Measurements from ENCODE around the gene KIZ.
"Not testable (repeated sequence)": the region's sequence is repeated elsewhere in the genome, so short reads cannot be mapped to it uniquely, and the experiment has no call there.

Gene KIZ

DNA sequence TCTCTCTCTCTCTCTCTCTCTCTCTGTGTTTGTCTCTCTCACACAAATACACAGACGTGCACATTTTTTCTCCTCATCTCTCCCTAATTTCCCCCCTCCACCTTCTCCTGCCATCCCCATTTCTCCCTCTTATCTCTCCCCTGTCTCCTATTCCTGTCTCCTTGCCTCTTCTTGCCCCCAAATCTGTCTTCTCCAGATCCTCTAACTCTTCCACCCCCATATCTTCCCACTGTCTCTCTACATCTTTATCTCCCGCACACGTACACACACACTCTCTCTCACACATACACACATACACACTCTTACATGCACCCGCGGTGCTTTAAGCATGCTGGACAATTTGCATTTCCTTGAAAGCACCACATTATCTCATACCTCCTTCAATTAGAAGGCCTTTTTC is 15.9 kb downstream of the KIZ start:
- DNase-seq, result no peak

DNA sequence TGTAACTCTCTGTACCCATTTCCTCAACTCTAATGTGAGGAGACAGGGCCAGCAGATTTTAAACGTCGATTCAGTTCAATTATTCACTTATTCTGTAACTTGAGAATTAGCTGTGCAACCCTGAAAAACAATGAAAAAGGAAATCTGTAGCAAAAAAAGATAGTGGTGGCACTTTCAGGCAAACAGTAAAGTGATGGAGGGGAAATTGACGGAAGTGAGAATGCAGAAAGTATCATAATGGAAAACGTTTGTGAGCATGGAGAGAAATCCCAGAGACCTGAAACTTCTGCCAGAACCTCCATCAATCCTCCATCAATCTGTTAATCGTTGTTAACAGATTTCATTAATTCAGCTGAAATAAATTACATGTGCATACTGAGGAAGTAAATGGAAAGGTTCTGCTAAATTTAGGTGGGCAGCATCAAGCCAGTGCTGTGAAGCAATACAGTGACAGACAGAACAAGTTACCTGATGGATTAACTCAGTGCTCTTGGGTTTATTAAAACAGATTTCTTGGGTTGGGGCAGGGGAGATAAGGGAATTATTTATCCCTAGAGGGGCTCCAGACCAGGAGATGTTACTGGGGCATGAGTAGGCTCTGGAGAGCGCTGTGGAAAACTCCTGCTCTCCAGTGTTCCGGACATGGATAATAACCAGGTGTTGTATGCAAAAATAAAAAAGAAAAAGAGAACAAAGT is 17.5 kb downstream of the KIZ start:
- no peak for DNase-seq

DNA sequence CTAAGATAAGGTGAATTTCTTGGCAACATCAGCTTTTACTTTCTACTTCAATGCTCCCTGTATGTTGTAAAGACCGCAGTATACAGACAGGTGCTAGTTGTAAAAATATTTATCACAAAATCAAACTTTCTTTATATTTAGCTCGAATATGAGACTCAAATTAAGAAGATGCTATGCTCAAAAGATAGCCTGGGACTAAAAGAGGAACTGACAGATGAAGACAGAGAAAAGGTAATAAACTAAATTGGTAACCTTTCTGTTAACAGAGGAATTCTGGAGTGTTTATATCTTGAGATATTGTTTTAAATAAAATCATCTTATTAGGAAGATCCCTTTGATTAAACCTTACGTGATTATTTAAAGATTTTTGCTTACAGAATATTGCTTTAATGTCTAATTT is 19.5 kb downstream of the KIZ start:
- DNase-seq, result no peak

DNA sequence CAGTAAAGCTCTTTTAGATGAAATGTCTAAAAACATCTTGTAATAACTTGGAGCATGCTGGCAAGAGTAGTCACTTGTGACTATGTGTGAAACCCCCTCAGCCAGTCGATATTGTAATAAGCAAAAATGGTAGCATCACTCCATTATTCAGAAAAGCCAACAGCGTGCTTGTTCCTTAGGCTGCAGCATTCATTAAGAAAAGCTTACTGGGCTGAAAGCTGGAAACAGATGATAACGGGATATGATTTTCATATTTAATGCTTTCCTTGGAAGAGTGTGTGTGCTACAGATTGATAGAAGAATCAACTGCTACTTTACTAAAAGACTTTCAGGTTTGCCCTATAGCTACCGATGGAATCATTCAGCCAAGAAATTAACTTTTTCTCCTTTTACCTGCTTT is 20.3 kb downstream of the KIZ start:
- no peak for DNase-seq

DNA sequence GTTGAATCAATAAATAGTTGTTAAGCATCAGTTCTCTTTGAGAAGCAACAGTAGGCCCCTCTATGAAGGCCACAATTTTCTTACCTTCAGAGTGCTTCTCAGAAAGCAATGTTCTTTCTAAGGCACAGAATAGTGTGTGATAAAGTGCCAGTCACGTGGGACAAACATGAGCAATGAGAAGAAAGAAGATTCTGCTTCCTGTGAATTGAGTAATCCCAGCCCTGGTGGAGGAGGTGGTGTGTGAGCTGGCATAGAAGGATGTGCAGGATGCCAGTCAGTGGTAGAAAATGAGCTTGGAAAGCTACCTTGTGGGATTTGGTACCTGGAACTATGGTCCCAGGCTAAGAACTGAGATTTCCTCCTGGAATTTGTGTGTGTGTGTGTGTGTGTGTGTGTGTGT is 21.7 kb downstream of the KIZ start:
- no peak for DNase-seq

DNA sequence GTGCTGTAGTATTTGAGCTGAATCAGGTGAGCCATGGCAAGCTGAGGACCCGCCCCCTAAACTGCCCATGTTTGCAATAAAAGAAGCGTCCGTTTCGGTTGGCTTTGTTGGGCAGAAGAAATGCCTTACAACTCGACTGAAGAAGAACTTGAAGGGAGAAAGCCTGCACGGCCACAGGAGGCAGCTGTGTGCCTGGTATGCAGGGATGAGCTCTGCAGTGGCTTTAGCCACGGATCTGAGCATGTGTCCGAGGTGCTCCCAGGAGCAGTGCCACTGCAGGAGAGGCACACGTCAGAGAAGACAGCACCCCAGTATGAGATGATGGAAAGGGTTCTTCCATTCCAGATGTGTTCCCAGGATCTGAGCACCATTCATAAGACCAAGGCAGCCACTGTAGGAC is 23.5 kb downstream of the KIZ start:
- DNase-seq, result no peak

DNA sequence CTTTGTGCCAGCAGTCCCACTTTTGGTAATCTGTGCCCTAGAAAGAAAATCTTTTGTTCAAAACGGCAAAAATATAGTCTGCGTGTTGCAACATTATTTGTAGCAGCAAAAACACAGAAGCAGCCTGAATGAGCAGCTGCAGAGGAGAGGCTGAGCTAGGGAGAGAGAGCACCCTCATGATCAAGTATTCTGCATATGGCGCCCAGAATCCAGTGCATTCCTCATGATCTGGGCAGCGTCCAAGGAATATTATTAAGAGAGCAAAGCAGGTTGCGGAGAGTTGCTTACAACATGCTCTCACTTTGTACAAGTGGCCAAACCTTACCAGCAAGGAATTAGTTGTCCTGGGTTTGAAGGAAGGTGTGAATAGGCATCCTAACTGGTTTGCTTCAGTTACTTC is 25.9 kb downstream of the KIZ start:
- DNase-seq, result no peak

DNA sequence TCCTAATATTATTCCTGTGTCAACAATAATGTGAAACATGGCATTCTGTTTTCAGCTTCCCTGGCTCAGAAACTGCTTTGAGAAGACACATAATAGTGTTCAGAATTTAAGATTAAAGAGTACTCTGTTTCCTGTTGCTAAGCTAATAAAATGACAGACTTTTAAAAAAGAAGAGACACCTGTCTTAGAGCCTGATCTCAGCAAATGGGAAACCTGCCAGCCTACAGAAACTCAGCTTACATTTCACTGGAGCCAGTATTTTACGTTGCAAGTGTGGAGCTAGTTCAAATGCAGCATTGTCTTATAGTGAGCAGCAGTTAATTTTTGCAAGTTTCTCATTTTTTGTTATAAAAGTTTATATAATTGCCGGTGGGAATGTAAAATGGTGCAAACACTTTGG is 28.8 kb downstream of the KIZ start:
- DNase-seq, result no peak

DNA sequence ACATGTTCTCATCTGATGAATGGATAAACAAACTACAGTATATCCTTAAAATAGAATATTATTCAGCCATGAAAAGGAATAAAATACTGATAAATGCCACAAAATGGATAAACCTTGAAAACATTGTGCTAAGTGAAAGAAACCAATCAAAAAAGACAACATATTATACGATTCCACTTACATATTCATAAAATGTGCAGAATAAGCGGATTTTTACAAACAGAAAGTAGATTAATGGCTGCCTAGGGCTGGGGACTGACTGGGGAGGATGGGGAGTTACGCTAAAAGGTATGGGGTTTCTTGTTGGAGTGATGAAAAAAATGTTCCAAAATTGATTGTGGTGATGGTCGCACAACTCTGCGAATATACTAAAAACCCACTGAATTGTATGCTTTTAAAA is 29.4 kb downstream of the KIZ start:
- DNase-seq, result no peak

DNA sequence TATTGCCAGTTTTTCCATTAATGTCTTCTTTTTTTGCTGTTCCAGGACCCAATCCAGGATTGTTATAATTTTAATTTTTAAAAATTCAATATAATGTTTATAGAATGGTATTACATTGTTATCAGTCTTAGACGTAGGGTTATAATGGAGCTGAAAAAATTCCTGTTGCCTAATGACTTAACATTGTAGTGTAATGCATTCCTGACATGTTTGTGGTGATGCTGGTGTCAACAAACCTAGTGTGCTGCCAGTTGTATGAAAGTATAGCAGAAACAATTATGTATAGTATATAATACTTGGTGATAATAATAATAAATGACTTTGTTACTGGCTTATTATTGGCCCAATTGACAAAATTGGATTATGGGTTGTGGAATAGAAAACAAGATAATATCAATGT is 30.4 kb downstream of the KIZ start:
- DNase-seq, result no peak

DNA sequence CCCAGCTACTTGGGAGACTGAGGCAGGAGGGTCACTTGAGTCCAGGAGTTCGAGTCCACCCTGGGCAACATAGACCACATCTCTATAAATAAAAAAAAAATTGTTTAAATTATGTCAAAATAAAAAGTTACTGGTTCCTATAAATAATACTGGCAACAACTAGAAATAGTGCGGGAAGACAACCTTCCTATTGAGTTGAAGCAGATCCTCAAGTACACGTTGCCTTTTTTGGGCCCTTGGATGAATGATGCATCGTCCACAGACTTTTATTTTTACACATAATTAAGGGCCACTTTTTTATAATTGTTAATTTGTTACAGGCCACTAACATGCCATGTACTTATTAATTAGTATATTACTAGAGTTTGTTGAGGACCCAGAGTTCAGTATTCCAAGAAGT is 31.1 kb downstream of the KIZ start:
- no peak for DNase-seq

DNA sequence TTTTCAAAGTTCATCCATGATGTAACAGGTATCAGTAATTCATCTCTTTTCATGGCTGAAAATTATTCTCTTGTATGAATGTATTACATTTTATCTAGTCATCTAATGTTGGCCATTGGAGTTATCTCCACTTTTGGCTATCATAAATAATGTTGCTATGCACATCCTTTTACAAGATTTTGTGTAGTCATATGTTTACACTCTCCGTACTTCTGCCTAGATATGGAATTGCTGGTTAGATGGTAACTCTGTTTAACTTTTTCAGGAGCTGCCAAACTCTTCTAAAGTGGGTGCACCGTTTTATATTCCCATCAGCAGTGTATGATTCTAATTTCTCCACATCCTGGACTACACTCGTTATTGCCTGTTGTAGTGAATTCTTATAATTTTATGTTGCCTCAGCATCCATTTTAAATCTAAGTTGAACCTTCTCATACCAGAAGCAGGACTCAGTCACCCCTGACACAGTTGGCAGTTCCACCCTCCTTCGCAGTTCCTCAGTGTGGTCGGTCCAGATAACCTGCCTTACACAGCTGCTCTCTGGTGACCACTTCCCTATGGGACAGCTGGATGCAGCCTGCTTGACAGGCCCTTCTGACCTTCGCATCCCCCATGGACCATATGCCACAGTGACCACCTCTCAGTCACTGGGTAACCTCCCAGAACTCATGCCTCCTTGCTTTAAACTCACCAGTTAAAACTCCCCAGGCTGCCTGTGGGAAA is 33.9 kb downstream of the KIZ start:
- no peak for DNase-seq

DNA sequence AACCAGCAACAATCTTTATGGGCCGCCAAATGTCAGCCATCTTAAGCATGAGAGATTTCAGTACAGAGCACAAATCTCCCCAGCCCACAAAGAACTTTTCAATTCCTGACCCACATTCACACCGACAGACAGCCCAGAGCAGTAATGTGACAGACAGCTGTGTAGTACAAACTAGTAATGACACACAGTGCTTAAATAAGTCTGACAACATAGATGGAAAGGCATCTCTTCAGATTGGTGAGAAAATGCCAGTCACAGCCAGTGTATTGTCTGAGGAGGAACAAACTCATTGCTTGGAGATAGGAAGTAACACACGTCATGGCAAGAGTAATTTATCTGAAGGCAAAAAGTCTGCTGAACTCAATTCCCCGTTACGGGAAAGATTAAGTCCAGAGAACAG is 36.0 kb downstream of the KIZ start:
- no peak for DNase-seq

DNA sequence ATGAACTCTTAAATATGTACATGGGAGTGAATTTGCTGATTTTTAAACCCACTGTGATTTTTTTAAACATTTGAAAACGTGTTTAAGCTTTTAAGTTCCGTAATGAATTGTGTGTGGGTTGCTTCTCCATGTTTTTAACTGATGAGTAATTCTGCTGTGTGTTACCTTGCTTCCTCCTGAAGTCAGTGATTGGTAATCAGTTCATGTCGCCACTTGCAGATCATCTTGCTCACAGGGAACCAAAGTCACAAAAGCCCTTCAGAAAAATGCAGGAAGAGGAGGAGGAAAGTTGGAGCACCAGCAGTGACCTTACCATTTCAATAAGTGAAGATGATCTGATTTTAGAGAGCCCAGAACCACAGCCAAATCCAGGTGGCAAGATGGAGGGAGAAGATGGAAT is 36.7 kb downstream of the KIZ start:
- DNase-seq, result no peak

DNA sequence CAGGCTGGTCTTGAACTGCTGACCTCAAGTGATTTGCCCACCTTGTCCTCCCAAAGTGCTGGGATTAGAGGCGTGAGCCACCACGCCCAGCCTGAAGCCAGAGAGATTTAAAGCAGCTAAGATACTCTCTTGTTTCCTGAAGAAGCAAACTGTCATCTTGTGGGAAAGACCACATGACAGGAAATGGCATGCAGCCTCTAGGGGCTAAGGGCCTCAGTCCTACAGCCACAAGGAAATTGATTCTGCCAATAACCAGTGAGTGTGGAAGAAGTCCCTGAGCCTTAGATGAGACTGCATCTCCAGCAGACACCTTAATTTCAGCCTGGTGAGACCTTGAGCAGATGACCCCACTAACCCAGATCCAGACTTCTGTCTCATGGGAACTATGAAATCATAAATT is 40.9 kb downstream of the KIZ start:
- DNase-seq, result no peak

DNA sequence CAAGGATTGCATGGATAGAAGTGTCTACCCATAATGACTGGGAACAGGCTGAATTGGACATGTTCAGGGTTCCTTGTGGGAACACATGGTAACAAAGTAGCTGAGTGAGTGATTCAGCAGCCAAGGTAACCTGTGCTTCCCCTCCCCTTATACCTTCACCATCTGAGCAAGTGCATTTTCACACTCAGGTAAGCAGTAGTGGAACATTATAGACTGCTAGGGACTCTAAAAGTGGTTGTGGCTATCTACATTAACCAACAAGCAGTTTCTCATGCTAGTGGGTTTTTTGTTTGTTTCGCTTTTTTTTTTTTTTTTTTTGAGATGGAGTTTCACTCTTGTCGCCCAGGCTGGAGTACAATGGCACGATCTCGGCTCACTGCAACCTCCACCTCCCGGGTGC is 41.4 kb downstream of the KIZ start:
- no peak for DNase-seq

DNA sequence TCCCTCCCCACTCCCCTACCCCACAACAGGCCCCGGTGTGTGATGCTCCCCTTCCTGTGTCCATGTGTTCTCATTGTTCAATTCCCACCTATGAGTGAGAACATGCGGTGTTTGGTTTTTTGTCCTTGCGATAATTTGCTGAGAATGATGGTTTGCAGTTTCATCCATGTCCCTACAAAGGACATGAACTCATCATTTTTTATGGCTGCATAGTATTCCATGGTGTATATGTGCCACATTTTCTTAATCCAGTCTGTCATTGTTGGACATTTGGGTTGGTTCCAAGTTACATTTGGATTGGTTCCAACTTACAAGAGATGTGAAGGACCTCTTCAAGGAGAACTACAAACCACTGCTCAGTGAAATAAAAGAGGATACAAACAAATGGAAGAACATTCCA is 42.2 kb downstream of the KIZ start:
- not testable (repeated sequence) for DNase-seq

DNA sequence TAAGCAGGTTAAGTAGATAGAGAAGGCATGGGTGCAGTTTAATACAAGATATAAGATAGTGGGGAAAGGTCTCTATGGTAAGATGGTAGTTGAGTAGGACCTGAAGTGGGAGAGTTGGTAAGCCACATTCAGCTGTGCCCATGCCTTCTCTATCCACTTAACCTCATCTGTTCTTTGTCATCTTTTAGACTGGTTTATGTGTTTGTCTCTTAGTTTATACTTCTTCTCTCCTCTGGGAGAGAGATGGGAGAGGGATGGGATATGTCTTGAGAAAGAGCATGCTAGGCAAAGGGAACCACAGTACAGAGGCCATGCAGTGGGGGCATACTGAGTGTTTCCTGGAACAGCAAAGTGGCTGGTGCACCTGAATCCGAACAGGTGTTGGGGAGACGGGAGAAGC is 46.7 kb downstream of the KIZ start:
- DNase-seq, result no peak

DNA sequence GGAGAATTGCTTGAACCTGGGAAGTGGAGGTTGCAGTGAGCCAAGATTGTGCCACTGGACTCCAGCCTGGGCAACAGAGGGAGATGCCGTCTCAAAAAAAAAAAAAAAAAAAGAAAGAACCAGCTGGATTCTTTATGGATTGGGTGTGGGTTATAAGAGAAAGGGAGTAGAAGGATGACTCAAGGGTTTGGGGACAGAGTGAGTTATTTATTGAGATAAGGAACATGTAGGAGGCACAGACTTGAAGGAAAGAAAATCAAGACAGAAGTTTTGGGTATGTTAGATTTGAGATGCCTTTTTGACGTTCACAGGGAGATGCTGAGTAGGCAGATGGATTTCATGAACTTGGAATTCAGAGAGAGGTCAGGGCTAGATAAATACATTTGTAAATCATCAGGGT is 47.6 kb downstream of the KIZ start:
- no peak for DNase-seq

DNA sequence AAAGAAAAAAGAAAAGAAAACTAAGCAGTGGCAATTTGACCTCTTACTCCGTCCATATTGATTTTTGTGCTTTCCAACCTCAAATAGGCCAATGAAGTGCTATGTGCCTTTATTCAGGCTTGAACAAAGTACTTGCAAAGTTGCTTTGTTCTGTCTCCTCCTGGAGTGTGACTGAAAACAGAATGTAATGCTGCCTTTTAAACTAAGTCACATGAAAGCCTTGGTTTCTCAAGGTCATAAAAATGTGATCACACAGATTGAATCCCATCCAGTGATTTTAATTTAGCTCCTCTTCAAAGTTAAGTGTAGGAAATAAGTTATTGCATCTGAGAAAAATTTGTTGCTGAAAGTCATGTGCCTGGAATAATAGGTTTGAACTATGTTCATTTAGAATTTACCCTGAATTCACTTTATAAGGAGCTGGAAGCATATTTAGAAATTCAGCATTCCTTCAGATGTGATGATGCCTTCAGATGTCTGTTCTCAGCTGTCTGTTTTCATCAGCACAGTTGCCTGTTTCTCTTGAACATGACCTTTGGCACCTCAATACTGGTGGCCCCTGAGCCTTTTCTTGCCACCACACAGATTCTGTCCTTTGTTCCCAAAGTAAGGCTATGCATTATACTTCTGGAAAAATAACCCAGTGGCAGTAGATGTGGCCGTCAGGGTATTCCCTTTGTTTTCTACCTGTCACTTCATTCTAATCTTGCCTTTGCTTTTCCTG is 48.8 kb downstream of the KIZ start:
- DNase-seq, result no peak

DNA sequence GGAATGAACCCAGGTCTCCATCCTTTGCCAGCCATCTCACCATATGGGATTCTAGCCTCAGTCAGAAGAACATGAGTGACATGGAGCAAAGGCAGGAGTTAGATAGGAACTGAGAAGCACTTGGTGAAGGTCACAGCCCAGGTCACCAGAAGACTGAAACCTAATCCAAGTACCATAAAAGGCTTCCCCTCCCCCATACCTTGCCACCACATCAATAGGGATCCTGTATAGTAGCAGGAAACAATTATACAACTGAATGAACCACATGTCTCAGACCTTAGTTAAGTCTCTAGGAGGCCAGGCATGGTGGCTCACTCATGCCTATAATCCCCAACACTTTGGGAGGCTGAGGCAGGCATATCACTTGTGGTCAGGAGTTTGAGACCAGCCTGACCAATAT is 49.6 kb downstream of the KIZ start:
- DNase-seq, result no peak

DNA sequence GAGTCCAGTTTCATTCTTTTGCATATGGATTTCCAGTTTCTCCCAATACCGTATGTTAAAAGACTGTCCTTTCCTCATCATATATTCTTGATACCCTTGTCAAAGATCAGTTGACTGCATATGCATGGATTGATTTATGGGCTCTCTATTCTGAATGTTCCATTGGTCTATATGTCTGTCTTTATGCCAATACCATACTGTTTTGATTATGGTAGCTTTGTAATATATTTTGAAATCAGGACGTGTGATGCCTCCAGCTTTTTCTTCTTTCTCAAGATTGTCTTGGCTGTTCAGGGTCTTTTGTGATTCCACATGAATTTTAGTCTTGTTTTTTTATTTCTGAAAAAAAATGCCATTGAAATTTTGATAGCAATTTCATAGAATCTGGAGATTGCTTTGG is 51.9 kb downstream of the KIZ start:
- DNase-seq, result no peak

DNA sequence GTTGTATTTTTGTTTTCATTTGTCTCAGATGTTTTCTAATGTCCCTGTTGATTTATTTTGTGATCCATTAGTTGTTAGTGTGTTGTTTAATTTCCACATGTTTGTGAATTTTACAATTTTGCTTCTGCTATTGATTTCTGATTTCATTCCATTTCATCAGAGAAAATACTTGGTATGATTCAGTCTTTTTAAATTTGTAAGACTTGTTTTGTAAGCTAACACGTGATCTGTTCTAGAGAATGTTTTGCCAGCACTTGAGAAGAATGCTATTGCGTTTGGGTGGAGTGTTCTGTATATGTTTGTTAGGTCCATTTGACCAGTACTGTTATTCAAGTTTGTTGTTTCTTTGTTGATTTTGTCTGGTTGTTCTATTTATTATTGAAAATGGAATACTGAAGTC is 53.9 kb downstream of the KIZ start:
- DNase-seq, result no peak

DNA sequence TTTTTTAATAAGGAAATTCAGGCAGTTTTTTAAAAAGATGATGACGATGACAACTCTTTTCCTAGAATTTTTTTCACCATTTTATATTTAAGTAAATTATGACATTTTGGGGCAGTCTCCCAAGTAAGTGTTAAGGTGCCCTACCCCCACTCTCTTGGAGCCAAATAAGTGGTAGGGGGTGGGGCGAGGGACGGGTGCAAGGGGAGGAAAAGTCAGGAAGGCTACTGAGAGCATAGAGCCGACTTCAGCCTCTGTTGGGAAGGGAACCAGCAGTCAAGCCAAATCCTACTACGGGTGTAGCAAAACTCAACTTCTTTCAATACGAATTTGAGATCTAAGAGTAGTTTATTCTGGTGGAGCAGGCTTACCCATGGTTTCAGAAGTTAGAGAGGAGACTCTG is 54.4 kb downstream of the KIZ start:
- DNase-seq, result no peak
